ENCODE results near the gene SPPL3.

Gene SPPL3

GRCh38 chr12:120879718-120880300 is 24.3 kb downstream of the SPPL3 start:
- TF ChIP-seq CTCF (IDR thresholded peaks at IDR 0.05; ENCODE audit: control insufficient read depth, insufficient read depth, low read depth, low read length, missing control alignments), result no peak
- no peak for DNase-seq (ENCODE audit: low read depth)
- H3K4me3 ChIP-seq (ENCODE audit: control insufficient read depth, low read depth, low read length), result no peak overlapping the region

- no peak overlapping the region for H3K4me3 ChIP-seq (ENCODE audit: control insufficient read depth, low read depth, low read length)
- TF ChIP-seq CTCF (IDR thresholded peaks at IDR 0.05; ENCODE audit: control insufficient read depth, insufficient read depth, low read depth, low read length, missing control alignments), result no peak
- DNase-seq (ENCODE audit: low read depth), result no peak
These were observed 25.1 kb downstream of the SPPL3 start for GRCh38 chr12:120879102-120879501.

DNA sequence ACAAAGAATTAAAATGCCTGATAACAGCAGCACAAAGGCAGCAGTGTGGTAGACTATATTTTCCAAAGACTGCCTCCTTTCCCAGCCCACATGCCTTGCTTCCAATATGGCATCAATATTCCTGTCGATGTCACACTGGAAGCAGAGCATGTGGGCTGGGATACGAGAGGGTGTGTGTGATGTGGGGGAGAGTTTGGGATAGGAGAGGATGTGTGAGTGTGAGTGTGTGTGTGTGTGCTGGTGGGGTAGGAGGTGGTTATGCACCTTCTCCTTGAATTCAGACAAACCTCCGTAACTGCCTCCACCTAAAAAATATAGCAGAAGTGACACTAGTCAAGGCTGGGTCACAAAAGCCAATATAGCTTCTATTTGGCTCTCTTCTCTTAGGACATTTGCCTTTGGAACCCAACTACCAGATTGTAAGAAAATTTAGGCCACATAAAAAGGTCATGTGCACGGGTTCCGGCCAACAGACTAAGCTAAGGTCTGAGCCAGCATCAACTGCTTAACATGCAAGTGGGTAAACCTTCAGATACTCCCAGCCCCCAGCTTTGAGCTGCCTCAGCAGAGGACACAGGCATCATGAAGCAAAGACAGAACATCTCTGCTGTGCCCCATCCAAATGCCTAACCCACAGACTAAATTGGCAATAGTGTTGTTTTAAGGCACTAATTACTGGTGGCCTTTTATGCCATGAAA is 29.5 kb downstream of the SPPL3 start:
- H3K4me3 ChIP-seq (ENCODE audit: control insufficient read depth, low read depth, low read length), result no peak overlapping the region
- DNase-seq (ENCODE audit: low read depth), result no peak
- TF ChIP-seq CTCF (IDR thresholded peaks at IDR 0.05; ENCODE audit: control insufficient read depth, insufficient read depth, low read depth, low read length, missing control alignments), result no peak

DNA sequence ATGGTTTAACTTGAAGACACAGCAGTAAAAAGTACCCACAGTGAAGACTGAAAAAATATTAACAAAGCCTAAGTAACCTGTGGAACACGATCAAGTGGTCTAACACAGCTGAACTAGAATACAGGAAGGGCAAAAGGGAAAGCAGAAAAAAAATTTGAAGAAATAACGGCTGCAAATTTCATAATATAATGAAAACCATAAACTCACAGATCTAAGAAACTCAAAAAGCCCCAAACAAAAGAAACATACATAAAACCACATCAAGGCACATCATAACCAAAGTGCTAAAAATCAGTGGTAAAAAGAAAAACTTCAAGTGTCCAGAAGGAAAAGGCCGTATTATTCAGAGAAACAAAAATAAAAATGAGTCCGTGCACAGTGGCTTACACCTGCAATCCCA is 30.9 kb downstream of the SPPL3 start:
- no peak for DNase-seq (ENCODE audit: low read depth)
- no peak overlapping the region for H3K4me3 ChIP-seq (ENCODE audit: control insufficient read depth, low read depth, low read length)
- no peak for TF ChIP-seq CTCF (IDR thresholded peaks at IDR 0.05; ENCODE audit: control insufficient read depth, insufficient read depth, low read depth, low read length, missing control alignments)

- DNase-seq (ENCODE audit: low read depth), result no peak
- H3K4me3 ChIP-seq (ENCODE audit: control insufficient read depth, low read depth, low read length), result no peak overlapping the region
- no peak for TF ChIP-seq CTCF (IDR thresholded peaks at IDR 0.05; ENCODE audit: control insufficient read depth, insufficient read depth, low read depth, low read length, missing control alignments)
These were observed 31.7 kb downstream of the SPPL3 start for GRCh38 chr12:120872487-120872886.

- no peak for TF ChIP-seq CTCF (IDR thresholded peaks at IDR 0.05; ENCODE audit: control insufficient read depth, insufficient read depth, low read depth, low read length, missing control alignments)
- no peak overlapping the region for H3K4me3 ChIP-seq (ENCODE audit: control insufficient read depth, low read depth, low read length)
These were observed 33.7 kb downstream of the SPPL3 start for GRCh38 chr12:120870415-120870814.

More at GRCh38 chr12:120870415-120870814, 33.7 kb downstream of the SPPL3 start:
- no peak for DNase-seq (ENCODE audit: low read depth)
